Activated CD4-positive, CD25-positive, alpha-beta regulatory T cell treated with anti-CD3 and anti-CD28 coated beads, Interleukin-2, amount 50 U/mL, for 72 hours (primary cell): ENCODE results near the gene PSD4.

Source experiments
- DNase-seq: peaks from one replicate; pipeline ENCODE4 v3.0.0; 2021

The PSD4 gene

GRCh38 chr2:113226462-113226861 is 52.7 kb downstream of the PSD4 start:
- DNase-seq = no peak

GRCh38 chr2:113227290-113227689 is 53.5 kb downstream of the PSD4 start:
- DNase-seq = no peak

DNA sequence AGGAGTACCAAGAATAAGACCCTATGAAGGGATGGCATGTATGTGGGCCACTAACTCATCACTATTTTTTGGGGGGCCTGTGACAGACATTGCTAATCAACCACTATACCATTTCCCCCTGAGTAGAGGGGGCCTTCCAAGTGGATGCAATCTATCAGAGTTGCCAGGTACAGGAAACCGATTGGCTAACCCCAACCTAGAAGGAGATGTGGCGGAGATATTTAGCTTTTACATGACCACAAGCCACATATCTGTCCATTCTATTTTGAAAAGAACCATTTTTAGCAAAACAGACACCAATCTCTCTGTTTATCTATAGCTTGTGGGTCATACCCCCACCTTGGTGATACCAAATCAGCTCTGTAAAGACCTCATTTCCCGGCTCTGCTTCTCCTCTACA is 53.9 kb downstream of the PSD4 start:
- DNase-seq = no peak

DNA sequence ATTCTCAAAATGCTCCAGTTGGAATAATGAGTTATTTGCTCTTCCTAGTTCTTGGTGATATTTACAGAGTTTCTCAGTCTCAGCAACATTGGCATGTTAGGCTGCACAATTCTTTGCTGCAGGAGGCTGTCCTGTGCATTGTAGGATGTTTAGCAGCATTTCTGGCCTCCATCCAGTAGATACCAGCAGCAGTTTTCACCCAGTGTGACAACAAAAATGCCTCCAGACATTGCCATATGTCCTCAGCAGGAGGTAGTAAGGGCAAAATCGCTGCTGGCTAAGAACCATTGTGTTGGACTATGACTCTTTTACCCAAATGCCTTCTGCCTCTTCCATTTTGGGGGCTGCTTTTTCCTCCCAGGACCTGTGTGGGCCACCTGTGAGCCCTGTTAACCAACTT is 54.6 kb downstream of the PSD4 start:
- no peak for DNase-seq

- no peak for DNase-seq
Observed at GRCh38 chr2:113228991-113229716, 55.4 kb downstream of the PSD4 start.

DNA sequence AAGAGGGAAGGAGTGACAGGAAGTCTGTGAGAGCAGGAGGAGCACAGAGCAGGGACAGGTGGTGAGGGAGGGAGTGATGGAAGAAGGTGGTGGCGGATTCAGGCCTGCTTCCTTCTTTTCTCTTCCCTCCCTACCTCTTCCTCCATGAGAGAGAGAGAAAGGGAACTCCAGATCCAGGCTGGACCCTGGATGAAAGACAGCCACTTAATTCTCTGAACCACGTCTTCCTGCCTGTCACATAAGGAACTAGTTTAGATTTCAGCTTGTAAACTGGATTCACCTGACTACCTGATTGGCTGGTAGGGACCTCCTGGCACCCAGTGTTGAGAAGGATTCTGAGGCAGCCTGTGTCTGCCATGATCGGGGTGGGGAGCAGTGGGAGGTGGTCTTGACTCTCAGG is 56.0 kb downstream of the PSD4 start:
- no peak for DNase-seq

- no peak for DNase-seq
Observed at GRCh38 chr2:113230531-113230930, 56.8 kb downstream of the PSD4 start.

- DNase-seq = no peak
Observed at GRCh38 chr2:113231064-113231463, 57.3 kb downstream of the PSD4 start.

- no peak for DNase-seq
Observed at GRCh38 chr2:113232123-113232522, 58.4 kb downstream of the PSD4 start.

GRCh38 chr2:113232740-113233139 is 59.0 kb downstream of the PSD4 start:
- DNase-seq = no peak

GRCh38 chr2:113233593-113234550 is 60.1 kb downstream of the PSD4 start:
- no peak for DNase-seq

GRCh38 chr2:113234721-113235346 is 61.1 kb downstream of the PSD4 start:
- DNase-seq = no peak

GRCh38 chr2:113235347-113236226 is 61.8 kb downstream of the PSD4 start:
- DNase-seq = peak; percentile 56

- no peak for DNase-seq
Observed at GRCh38 chr2:113236367-113237159, 62.8 kb downstream of the PSD4 start.

DNA sequence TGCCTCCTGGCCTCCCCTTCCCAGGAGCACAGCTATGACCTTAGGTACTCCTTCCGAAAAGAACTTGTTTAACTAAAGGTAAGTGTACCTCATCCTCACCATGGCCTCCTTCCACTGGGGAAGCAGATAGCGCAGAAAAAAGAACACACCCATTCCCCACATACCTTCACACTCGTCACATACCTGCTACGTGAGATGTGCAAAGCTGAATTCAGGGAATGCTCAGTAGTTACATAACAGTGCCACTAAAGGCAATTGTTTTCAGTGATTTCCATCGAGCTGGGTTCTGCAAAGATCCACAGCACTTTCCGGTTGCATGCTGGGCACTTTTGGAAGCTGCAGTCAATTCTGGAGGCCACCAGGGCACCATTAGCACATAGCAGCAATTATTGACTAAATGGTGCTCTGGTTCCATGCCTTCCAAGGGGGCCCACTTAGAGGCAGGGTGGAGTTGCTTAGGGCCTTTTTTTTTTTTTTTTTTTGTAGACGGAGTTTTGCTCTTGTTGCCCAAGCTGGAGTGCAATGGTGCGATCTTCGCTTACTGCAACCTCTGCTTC is 63.9 kb downstream of the PSD4 start:
- DNase-seq = no peak

DNA sequence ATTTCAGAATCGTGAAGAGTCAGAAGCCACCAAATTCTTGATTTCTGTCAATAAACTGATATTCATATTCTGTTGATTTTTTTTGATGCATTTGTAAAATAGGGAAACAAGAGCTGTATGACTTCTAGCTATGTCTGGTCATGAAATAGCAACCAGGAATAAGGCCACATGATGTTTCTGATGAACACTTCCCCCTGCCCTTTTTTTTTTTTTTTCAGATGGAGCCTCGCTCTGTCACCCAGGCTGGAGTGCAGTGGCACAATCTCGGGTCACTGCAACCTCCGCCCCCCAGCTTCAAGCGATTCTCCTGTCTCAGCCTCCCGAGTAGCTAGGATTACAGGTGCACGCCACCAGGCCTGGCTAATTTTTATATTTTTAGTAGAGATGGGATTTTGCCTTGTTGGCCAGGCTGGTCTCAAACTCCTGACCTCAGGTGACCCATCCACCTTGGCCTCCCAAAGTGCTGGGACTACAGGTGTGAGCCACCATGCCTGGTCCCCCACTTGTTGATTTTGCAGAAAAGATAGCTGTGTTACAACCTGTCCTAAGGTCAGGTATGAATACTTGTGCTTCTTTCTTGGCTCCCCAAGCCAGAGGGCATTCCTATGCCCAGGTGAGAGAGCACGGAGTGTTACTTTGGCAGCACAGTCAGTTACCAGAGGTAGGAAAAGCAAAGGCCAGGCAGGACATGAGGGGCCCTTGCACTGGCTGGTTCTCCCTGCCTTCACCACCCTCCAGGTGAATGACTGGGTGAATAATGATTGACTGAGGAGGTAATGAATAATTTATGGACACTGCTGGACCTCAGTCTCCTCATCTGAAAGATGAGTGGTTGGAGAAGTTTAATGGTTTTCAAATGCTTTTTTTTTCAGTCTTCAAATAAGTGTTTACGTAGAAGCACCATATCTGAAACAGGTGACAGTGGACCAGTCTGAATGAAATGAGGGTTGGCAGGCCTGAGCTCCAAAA is 65.4 kb downstream of the PSD4 start:
- DNase-seq = no peak

DNA sequence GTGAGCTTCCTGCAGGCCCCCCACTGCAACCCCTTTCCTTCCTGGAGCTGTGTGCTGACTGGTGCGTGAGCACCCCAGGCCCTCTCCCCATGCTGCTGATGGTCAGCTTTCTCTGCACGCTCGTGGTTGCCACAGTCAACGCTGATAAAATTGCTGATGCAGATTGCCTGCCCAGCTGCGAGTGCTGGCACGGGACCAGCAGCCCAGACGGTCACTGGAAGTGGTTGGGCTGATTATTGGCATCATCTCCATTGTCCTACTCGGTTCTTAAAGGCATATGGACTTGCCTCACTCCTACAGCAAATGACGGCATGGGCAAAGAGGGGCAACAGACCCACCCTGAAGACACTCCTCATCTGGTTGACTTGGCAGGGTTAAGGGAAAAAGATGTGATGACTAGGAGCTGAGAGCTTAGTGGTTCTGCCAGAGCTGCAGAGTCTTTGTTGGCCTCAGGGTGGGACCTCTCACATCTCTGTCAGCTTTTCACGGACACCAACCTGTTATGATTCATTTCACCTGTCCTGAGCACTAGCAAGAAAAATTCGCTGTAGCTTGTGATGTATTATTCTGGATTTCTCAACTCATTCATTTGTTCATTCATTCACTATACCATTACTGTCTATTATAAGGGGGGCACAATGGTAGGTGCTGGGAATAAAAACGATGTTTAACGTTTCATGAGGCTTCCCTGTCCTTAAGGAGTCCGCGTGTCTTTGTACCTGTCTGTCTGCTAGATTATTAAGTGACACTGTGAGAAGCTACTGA is 66.6 kb downstream of the PSD4 start:
- no peak for DNase-seq

GRCh38 chr2:113240915-113241911 is 67.4 kb downstream of the PSD4 start:
- DNase-seq = peak; percentile 43
